GM18858 (cell line): ENCODE measurements around the gene MYO16.
"Not testable (repeated sequence)": the region's sequence is repeated elsewhere in the genome, so short reads cannot be mapped to it uniquely, and the experiment has no call there.

Source experiments
- ATAC-seq: cut with Tn5 transposase; IDR thresholded peaks from one replicate; pipeline ENCODE4 v1.9.1; 2021; ENCODE audit not compliant: unreplicated experiment

Gene MYO16

DNA sequence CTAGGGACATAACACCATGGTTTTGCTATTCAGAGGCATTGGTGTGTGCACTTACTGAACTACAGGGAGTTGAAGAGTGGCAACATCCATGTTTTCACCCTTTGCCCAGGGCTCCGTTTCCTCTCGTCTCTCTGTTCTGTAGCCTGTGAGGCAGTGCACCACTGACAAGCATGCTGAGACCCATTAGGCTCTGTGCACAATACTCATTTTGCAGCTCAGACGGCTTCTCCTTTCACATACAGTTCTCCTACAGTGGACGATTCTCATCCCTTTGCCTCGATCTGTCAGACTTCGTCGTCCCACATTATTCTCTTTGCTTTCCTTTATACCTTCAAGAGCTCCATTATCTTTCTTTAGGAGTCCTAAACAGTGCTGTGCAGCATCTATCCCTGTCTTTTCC, 403.7 kb downstream of the MYO16 start:
- no peak for ATAC-seq

DNA sequence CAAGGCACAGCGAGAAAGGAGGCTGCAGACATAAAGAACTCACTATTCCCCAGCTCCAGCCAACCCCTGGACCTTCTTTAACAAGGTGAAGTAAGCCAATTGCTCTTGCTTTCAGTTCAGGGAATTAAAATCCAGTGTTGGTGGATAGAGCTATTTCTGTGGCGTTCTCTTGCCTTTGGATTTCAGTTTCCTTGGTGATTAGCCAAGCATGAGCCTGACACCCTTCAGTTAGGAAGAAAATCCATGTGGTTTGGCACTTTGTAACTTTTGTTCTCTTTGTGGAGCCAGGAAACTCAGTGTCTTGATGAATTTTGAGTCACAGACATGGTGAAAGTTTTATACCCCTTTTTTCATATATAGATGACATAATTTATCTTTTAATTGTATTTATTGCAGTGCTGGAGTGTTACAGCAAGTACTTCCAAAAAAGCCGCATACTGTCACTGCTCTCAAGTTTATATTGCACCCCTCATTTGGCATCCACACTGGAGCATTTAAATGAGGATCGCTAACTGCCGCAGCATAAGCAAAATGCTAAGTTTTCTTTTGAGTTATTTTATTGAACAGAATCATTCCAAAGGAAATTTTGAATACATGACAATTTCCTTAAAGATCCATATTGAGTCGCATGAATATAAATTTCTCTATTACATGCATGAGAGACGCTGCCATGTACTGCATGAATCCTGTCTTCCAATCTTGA, 406.8 kb downstream of the MYO16 start:
- ATAC-seq = no peak

DNA sequence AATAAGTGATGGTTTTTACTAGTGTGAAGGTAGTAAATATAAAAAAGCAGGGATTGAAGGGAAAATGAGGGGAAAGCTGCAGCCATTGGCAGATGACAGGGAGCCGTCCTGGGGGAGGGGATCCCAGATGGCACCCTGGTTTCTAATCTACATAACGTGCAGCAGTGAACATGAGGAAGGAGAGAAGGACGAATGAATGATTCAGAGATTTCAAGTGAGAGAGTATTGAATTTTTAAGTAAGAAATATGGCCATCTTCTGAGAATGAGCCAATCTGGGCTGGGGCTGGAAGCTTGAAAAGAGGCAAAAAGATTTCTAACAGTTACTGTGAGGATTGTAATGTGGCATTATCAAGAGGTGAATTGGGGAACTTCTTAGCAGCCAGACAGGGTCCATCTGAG, 414.2 kb downstream of the MYO16 start:
- no peak for ATAC-seq

DNA sequence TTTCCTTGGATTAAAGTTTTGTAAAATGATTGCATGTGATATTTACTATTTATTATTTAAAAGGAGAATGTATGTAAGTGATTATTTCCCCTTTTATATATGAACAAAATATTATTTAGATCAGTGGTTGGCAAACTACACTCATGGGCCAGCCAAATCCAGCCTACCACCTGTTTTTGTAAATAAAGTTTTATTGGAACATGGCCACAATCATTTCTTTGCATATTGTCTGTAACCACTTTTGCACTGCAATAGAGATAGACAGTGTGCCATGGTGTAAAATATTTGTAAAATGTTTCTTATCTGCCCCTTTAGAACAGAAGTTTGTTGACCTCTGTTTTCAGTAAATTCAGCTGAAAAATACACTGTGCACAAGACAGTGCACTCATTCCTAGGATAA, 426.4 kb downstream of the MYO16 start:
- ATAC-seq = no peak

DNA sequence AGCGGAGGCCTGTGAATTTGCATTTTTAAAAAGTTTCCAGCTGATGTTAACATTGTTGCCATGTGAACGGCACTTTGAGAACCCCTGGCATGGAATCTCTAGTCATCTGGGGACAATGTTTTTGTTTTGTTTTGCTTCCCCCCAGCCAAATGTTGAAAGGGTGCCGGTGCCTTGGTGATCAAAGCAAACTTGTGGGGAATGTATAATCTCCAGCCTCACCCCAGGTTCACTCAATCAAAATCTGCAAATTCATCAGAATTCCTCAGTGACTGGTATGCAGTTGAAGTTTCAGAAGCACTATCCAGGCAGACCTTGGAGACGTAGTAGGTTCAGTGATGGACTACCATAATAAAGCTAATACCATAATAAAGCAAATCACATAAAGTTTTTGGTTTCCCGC, 428.7 kb downstream of the MYO16 start:
- ATAC-seq = no peak

DNA sequence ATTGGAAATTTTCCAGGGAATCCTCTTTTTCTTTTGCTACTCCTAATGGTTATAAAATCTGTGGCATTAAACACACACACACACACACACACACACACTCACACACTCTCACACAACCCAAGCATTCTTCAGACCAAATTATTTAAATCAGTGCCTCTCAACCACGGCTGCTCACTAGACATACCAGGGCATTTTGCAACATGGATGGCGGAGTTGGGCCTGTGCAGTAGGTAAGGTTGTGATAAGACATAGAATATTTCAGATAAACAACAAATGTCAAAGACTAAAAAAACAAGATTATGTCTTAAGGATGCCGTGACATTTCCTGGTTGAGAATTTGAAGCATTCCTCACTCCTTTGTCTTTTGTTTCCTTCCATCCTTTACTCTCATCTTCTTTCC, 443.1 kb downstream of the MYO16 start:
- no peak for ATAC-seq

DNA sequence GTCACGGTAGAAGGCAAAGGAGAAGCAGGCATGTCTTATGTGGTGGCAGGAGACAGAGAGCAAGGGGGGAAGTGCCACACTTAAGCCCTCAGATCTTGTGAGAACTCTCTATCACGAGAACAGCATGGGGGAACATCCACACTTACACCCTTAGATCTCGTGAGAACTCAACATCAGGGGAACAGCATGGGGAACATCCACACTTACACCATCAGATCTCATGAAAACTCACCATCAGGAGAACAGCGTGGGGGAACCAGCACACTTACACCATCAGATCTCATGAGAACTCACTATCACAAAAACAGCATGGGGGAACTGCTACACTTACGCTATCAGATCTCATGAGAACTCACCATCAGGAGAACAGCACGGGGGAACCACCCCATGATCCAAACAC, 445.0 kb downstream of the MYO16 start:
- ATAC-seq = no peak

DNA sequence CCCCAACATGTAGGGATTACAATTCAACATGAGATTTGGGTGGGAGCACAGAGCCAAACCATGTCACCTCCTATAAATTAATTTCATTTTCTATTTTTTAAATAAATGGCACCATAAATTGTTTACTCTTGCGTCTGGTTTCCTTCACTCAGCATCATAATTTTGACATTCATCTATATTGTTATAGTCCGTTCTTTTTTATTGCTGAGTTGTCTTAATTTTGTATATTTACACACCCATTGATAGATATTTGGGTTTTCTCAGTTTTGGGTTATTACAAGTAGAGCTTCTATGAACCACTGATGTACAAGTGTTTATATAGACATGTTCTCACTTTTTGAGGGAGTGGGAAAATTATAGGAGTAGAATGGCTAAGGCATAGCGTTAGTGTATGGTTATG, 445.4 kb downstream of the MYO16 start:
- no peak for ATAC-seq

DNA sequence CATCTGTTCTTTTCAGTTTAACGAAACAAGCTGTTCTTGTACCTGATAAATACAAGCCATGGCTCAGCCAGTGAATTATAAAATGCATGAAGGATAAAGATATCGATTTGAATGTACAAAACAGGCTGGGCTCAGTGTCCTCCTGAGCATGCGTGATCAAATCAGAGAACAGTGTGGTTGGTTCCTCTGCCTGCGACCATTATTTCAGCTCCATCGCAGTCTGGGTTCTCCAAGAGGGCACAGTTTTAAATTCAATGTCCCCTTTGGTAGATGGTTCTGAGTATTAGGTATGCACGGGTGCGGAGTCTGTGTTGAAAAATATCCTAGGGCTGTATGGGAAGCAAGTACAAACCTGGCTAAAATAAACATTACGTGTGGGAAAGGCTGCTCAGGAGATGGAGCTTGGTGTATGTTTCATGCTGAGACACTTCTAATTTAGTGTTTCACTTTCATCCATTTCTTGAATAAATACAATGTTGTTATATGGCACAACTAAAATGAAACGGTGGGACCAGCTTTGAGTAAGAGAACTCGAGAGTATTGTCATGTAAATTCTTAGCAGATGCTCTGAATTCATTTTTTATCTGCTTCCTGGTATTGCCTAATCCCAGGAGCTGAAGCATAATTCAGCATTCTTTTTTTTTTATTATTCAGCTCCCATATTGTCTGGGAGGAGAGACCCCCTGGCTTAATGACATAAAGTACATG, 458.7 kb downstream of the MYO16 start:
- ATAC-seq = no peak

DNA sequence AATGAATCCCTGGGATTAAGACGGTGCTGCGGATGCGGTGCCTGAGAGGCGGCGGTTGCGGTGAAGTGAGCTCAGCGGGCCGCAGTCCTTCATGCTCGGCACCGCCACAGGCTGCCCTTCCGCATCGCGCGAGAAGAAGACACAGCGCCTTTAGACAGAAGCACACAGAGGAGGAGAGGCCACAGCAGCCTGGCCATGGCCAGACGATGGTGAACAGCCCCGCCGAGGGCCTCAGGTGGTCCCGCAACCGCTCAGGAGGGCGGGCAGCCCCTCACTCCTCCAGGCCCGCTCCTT, 459.2 kb downstream of the MYO16 start:
- ATAC-seq = no peak

DNA sequence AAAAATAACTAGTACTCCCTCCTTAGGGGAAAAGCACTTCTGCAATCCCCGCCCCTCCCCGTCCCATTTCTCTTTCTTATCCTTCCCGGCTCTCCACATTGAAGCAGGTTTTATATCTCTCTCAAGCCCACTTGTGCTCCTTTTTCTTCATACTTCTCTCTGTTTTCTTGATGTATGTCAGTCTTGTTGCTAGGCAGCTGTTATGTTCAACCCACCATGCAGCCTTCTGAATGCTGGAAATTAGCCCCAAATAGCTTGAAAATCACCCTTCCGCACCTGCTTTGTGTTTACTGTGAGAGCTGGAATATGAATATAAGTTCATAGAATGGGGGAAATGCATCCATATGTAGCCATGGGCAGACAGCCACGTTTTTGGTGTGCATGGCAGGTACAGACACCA, 461.4 kb downstream of the MYO16 start:
- no peak for ATAC-seq

DNA sequence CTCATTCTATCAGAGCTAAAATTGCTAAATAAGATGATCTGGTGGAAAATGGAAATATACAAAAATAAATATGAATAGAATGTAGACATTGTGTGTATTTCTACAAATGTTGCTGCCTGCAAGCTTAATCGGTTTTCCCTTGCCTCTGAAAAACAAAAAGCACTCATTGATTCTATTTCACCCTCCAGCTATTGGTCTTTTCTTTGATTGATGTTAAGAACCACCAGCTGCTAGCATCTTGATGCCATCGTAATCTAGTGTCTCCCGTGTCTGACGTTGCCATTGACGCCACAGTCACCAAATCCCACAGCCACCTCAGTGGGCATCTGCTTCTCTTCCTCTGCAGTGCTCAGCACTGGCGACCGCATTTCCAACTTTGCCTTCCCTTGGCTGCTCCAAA, 461.8 kb downstream of the MYO16 start:
- ATAC-seq = no peak

DNA sequence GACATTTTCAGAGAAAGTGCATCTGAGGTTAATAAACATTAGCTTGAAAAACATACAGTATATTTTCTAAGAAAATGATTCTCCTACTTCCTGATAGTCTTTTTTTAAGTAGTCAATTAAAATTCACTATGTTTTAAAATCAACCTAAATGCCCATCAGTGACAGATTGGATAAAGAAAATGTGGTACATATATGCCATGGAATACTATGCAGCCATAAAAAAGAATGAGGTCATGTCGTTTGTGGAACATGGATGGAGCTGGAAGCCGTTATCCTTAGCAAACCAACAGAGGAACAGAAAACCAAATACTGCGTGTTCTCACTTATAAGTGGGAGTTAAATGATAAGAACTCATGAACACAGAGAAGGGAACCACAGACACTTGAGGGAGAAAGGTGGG, 462.8 kb downstream of the MYO16 start:
- ATAC-seq = not testable (repeated sequence)

DNA sequence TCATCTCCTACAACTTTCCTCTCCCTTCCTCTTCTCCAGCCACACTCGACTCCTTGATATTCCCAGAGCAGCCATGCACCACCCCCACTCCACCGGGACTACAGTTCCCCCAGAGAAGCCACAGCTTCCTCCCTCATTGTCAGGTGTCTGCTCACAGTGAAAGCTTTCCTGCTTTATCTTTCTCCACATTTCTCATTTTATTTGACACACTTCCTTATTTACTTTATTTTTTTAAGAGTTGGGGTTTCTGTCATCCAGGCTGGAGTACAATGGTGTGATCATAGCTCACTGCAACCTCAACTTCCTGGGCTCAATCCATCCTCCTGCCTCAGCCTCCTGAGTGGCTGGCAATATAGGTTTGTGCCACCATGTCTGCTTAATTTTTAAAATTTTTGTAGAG, 464.6 kb downstream of the MYO16 start:
- no peak for ATAC-seq

DNA sequence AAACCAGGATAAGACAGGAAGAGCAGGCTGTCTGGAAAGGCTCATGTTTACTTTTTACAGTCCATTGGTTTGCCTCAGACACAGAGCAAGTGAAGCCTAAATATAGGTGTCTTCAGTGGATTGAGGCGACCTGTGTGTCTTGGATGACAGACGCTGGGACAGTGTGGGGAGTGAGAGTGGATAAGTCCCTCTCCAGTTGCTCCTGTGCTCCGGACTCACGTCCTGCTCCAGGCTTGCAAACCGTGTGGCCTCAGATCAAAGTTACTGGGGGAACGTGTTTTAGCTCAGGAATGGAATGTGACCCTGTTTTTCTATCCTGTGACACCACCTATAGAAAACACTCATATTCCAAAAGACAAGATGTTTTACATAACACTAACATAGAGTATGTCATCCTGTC, 465.7 kb downstream of the MYO16 start:
- ATAC-seq = no peak

DNA sequence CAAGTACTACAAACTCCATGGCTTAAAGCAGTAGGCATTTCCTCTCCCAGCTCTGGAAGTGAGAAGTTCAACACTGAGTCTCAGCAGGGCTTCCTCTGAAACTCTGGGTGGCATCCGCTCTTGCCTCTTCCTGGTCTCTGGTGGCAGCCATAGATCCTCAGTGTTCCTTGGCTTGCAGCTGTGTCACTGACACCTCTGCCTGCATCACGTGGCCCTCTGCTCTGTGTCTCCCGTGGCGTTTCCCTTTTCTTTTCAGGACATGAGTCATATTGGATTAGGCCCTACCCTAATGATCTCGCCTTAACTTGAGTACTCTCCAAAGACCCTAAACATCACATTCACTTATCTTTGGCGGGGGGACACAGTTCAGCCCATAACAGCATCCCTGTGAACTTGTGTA, 466.7 kb downstream of the MYO16 start:
- no peak for ATAC-seq

DNA sequence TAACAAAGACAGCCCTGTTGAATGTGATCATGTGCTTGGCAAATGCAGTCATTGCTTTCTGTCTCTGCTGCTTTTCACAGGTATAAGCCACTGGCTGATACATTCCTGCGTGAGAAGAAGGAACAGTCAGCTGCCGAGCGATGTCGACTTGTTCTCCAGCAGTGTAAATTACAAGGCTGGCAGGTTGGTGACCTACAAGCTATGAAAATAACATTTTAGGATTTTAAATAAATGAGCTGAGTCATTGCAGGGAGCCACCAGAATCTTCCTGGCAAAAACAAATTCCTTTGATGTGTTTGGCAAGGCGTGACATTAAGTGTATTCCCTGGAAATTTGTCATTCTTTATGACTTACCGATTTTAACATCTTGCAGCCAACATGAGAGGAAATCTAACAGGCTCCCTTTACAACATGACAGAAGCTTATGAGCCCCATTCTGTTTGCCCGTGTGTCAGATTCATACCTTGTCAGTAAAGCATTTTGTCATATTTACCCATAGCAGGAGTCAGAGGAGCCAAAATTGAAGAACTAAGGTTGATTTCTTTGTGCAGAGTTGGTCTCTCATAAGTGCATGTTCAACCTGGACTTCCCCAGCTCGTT, 471.4 kb downstream of the MYO16 start:
- ATAC-seq = no peak

DNA sequence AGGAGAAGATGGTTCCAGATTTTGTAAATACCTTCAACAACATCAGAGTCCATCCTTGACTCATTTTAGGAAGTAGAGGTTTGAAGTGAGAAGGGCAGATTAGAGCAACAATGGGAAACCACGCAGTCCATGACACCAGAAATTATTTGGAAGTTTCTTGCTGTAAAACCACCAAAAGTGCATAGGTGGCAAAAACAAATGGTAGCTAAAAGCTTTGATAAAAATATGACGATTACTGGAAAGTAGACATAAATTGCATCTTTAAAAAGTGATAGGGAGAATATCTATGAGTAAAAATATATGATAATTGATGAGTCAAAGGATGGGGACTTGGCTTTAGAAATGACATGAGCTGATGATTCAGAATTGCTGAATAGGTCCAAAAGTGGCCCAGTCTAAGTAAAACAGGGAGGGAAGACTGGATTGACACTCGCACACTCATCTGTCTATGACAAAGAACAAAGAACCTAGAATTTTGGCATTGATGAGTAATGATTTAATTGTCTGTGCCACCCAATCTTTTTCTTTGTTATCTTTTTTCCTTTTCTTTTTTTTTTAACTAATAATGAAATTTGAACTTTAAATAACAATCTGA, 472.2 kb downstream of the MYO16 start:
- no peak for ATAC-seq

DNA sequence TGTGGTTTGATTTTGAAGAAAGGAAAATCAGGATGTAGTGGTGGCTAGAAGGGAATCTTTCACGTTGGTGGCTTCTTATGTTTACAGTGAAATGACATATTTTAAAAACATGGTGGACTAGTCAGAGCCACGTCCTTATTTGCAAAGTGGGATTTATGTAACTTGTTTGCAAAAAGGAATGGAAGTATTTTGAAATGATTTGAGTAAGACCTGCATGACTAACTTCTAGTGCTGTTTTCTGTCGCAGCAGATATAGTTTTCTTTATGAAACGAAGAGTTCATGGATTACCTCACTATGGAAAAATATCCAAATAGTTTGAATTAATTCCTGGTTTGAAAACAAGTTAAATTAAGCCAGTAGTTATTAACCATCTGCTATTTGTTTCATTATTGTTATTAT, 476.5 kb downstream of the MYO16 start:
- ATAC-seq = no peak

DNA sequence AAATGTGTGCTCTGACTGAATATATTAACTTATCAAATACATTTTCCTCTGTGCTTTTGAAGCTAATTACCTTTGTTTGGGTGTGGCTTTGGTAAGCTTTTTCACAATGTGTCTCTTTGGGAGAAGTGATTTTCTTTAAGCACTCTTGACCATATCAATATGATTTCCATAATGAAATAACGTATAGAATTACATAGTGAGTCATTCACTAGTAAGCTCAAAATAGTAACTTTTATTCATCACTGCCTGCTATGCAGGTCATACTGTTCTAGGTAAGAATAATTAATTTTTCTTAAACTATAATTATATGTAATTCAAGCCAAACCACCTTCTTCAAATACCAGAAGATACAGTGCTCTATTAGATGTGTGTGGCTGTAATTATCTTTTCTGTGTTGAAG, 480.7 kb downstream of the MYO16 start:
- ATAC-seq = no peak

DNA sequence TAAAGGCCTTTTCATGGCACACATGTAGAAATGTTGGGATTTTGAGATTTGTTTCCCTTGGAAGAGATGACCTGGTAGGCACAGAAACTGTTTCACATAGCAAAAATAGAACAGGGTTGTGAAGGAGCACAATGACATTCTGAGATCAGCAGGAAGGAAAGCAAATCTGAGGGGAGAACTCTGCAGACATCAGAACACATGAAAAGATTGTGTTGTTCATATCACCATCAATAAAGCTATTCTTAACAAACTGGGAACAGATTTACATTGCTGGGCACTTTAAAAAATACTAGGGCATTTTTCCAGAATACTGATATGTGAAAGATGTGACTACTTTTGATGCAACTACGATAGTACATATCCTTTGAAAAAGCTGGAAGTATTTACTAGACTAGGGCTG, 481.7 kb downstream of the MYO16 start:
- ATAC-seq = no peak

DNA sequence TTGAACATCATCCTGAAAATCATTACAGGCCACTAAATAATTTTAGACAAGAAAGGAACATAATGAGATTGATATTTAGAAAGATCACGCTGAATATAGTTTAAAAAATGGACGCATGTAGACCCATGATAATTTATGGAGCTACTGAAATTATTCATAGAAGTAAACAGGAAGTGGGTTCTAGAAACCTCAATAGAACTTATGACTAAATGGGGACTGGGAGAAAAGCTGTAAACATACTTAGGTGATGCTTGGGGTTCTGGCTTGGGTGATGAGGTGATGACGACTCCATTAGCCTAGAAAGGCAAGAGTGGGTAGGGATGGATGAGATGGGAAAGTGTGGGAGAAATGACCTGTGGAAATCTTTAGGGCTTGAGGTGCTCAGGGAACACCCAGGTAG, 484.0 kb downstream of the MYO16 start:
- peak; percentile 79 for ATAC-seq
